H9 (cell line): ENCODE data around the gene PELO. TPM values are rescaled to one million over a fixed set of nuclear protein-coding genes. Genes with fewer than 3 reads are reported as not detected.

Source experiments
- DNase-seq: peaks from one replicate; pipeline ENCODE4 v3.0.0-alpha.2; 2017
- H2AFZ ChIP-seq: one replicate; pipeline ENCODE4 v1.6.1; 2013; ENCODE audit warnings: mild to moderate bottlenecking, low read length, control low read depth, moderate library complexity
- H2AK5ac ChIP-seq: 2 replicates; pipeline ENCODE4 v1.6.1; 2013; ENCODE audit warnings: low read length, control low read depth, mixed read lengths; ENCODE audit not compliant: insufficient read length
- H2BK120ac ChIP-seq: one replicate; pipeline ENCODE4 v1.6.1; 2013; ENCODE audit warnings: low read depth, mild to moderate bottlenecking, low read length, control low read depth, inconsistent platforms; ENCODE audit not compliant: poor library complexity, severe bottlenecking
- H2BK12ac ChIP-seq: 2 replicates; pipeline ENCODE4 v1.6.1; 2013; ENCODE audit warnings: low read length, control low read depth, mixed read lengths, low read depth; ENCODE audit not compliant: insufficient read length
- H2BK15ac ChIP-seq: 2 replicates; pipeline ENCODE4 v1.6.1; 2013; ENCODE audit warnings: low read depth, low read length, control low read depth
- H2BK20ac ChIP-seq: one replicate; pipeline ENCODE4 v1.6.1; 2013; ENCODE audit warnings: low read depth, mild to moderate bottlenecking, low read length, control low read depth, inconsistent platforms; ENCODE audit not compliant: poor library complexity, severe bottlenecking
- H2BK5ac ChIP-seq: 2 replicates; pipeline ENCODE4 v1.6.1; 2013; ENCODE audit warnings: low read length, control low read depth, mixed read lengths; ENCODE audit not compliant: insufficient read length
- H3K14ac ChIP-seq: 2 replicates; pipeline ENCODE4 v1.6.1; 2013; ENCODE audit warnings: low read length, control low read depth; ENCODE audit not compliant: insufficient read depth
- H3K18ac ChIP-seq: 2 replicates; pipeline ENCODE4 v1.6.1; 2013; ENCODE audit warnings: low read depth, mild to moderate bottlenecking, mixed read lengths, low read length, control low read depth; ENCODE audit not compliant: insufficient read length
- H3K23ac ChIP-seq: 2 replicates; pipeline ENCODE4 v1.6.1; 2013; ENCODE audit warnings: low read length, control low read depth, mixed read lengths, low read depth; ENCODE audit not compliant: insufficient read length
- H3K23me2 ChIP-seq: 2 replicates; pipeline ENCODE4 v1.6.1; 2013; ENCODE audit warnings: low read depth, mild to moderate bottlenecking, mixed read lengths, low read length, control low read depth; ENCODE audit not compliant: insufficient read length, poor library complexity, severe bottlenecking
- H3K27ac ChIP-seq: 2 replicates; pipeline ENCODE4 v1.5.1; 2013; ENCODE audit warnings: low read length, control low read depth, mixed read lengths, low read depth; ENCODE audit not compliant: insufficient read length
- H3K27me3 ChIP-seq: 2 replicates; pipeline ENCODE4 v1.6.1; 2013; ENCODE audit warnings: low read length, control low read depth, inconsistent platforms; ENCODE audit not compliant: insufficient read depth
- H3K4ac ChIP-seq: 2 replicates; pipeline ENCODE4 v1.6.1; 2013; ENCODE audit warnings: low read depth, mild to moderate bottlenecking, control low read depth, inconsistent platforms, low read length, moderate library complexity
- H3K4me1 ChIP-seq: 2 replicates; pipeline ENCODE4 v1.6.1; 2013; ENCODE audit warnings: low read length, control low read depth, inconsistent platforms; ENCODE audit not compliant: insufficient read depth
- H3K4me2 ChIP-seq: 2 replicates; pipeline ENCODE4 v1.6.1; 2013; ENCODE audit warnings: low read length, control low read depth, mixed read lengths; ENCODE audit not compliant: insufficient read length, insufficient read depth
- H3K56ac ChIP-seq: 2 replicates; pipeline ENCODE4 v1.6.1; 2013; ENCODE audit warnings: low read depth, mild to moderate bottlenecking, mixed read lengths, low read length, control low read depth; ENCODE audit not compliant: insufficient read length
- H3K79me1 ChIP-seq: 2 replicates; pipeline ENCODE4 v1.6.1; 2013; ENCODE audit warnings: low read depth, mild to moderate bottlenecking, moderate library complexity, low read length, control low read depth, inconsistent platforms; ENCODE audit not compliant: insufficient read depth, poor library complexity, severe bottlenecking
- H3K79me2 ChIP-seq: 2 replicates; pipeline ENCODE4 v1.6.1; 2013; ENCODE audit warnings: low read length, control low read depth, inconsistent platforms; ENCODE audit not compliant: insufficient read depth
- H3K9ac ChIP-seq: 2 replicates; pipeline ENCODE4 v1.6.1; 2013; ENCODE audit warnings: low read length, control low read depth, mixed read lengths; ENCODE audit not compliant: insufficient read length; ENCODE audit errors: extremely low read depth
- H3K9me3 ChIP-seq: one replicate; pipeline ENCODE4 v1.6.1; 2013; ENCODE audit warnings: low read depth, low read length, inconsistent platforms; ENCODE audit not compliant: control insufficient read depth
- H3T11ph ChIP-seq: one replicate; pipeline ENCODE4 v1.6.1; 2013; ENCODE audit warnings: mild to moderate bottlenecking, low read length, control low read depth, inconsistent platforms
- H4K20me1 ChIP-seq: one replicate; pipeline ENCODE4 v1.6.1; 2013; ENCODE audit not compliant: control insufficient read depth, insufficient read length, insufficient read depth
- H4K5ac ChIP-seq: 2 replicates; pipeline ENCODE4 v1.6.1; 2013; ENCODE audit warnings: low read depth, mild to moderate bottlenecking, mixed read lengths, low read length, control low read depth; ENCODE audit not compliant: insufficient read length
- H4K8ac ChIP-seq: replicated peaks from 2 replicates; pipeline ENCODE4 v1.6.1; 2013; ENCODE audit warnings: low read length, control low read depth, mixed read lengths, low read depth; ENCODE audit not compliant: insufficient read length
- H4K91ac ChIP-seq: 2 replicates; pipeline ENCODE4 v1.6.1; 2013; ENCODE audit warnings: low read depth, mild to moderate bottlenecking, moderate library complexity, mixed read lengths, low read length, control low read depth; ENCODE audit not compliant: insufficient read length
- H3K27ac Mint-ChIP-seq, 3 experiments: 2 replicates in 2 of 3; 3 replicates in 1 of 3; pipeline ENCODE4 v1.8.0; 2020 to 2021; ENCODE audit warnings: mixed read lengths in 3 of 3, mild to moderate bottlenecking in 1 of 3, moderate library complexity in 1 of 3
- H3K27me3 Mint-ChIP-seq: 2 replicates; pipeline ENCODE4 v1.8.0; 2021; ENCODE audit warnings: low read depth, mild to moderate bottlenecking, moderate library complexity, mixed read lengths
- H3K36me3 Mint-ChIP-seq, 3 experiments: 2 replicates in 2 of 3; 3 replicates in 1 of 3; pipeline ENCODE4 v1.8.0; 2020 to 2021; ENCODE audit warnings: low read depth in 3 of 3, mixed read lengths in 3 of 3; ENCODE audit not compliant: insufficient read depth in 1 of 3
- H3K4me1 Mint-ChIP-seq, 2 experiments: 2 replicates each; pipeline ENCODE4 v1.8.0; 2020; ENCODE audit warnings: mixed read lengths in 2 of 2
- H3K4me3 Mint-ChIP-seq, 2 experiments: 2 replicates in 1 of 2; 3 replicates in 1 of 2; pipeline ENCODE4 v1.8.0; 2020 to 2021; ENCODE audit warnings: mild to moderate bottlenecking in 2 of 2, mixed read lengths in 2 of 2, moderate library complexity in 1 of 2
- H3K9me3 Mint-ChIP-seq, 2 experiments: 2 replicates in 1 of 2; 3 replicates in 1 of 2; pipeline ENCODE4 v1.8.0; 2020; ENCODE audit warnings: mild to moderate bottlenecking in 2 of 2, mixed read lengths in 2 of 2, moderate library complexity in 1 of 2
- CTCF ChIP-seq: fragments of 200-600 bp; sonication (generic); conservative IDR thresholded peaks from 3 replicates; pipeline ENCODE4 v1.8.0; 2021; ENCODE audit warnings: antibody characterized with exemption, mild to moderate bottlenecking
- WGBS: extraction: QIAGEN DNeasy Blood & Tissue Kit; methylation state at CpG from one replicate; pipeline ENCODE4 v1.1.7; 2013; ENCODE audit warnings: missing lambda C conversion rate, low lambda C conversion rate, mixed read lengths; ENCODE audit not compliant: insufficient read length; ENCODE audit errors: extremely low coverage; 5-methylcytosine and 5-hydroxymethylcytosine counted together
- total RNA-seq: library from RNA; stranded (reverse); gene quantifications from 2 replicates; pipeline ENCODE4 v1.2.1, GENCODE V29; 2021

The PELO gene
- total RNA-seq, 1 experiment from 2014 or later = 20.3 TPM

GRCh38 chr5:52751137-52751536 lies 36.6 kb upstream of the PELO start:
- Histone ChIP-seq H3K4ac (no peak overlapping the region), H3K4me2 (no peak overlapping the region), H2AFZ (no peak overlapping the region), H3K9ac (no peak overlapping the region), H2AK5ac (no peak overlapping the region), H3K56ac (no peak overlapping the region), H4K8ac (no peak overlapping the region), H3K4me1 (peaks cover 4% of the 10 kb centered on the region; the same call in 1 of the 2 replicates), H2BK20ac (no peak overlapping the region), H3K79me2 (no peaks in the 10 kb centered on the region), H3K9me3 (no peaks in the 10 kb centered on the region), H3K14ac (no peak overlapping the region), H2BK5ac (no peak overlapping the region), H4K91ac (no peak overlapping the region), H3K27ac (no peak overlapping the region), H2BK15ac (no peak overlapping the region), H4K20me1 (no peaks in the 10 kb centered on the region), H2BK12ac (no peak overlapping the region), H3K27me3 (no peaks in the 10 kb centered on the region), H3K23ac (no peak overlapping the region), H3T11ph (no peak overlapping the region), H3K79me1 (no peaks in the 10 kb centered on the region), H2BK120ac (no peak overlapping the region), H3K18ac (no peak overlapping the region), H3K23me2 (no peaks in the 10 kb centered on the region), H4K5ac (no peak overlapping the region)
- Mint-ChIP-seq H3K27me3 (no peaks in the 10 kb centered on the region), H3K4me1 (peaks cover 12 to 13% of the 10 kb centered on the region in 2 experiments), H3K36me3 (no peaks in the 10 kb centered on the region), H3K9me3 (no peaks in the 10 kb centered on the region), H3K4me3 (no peak overlapping the region), H3K27ac (no peak overlapping the region)
- no peak for DNase-seq
- no peak for TF ChIP-seq CTCF
- no CpG with 5 or more reads among the region's 1 CpG for WGBS
